ENCODE data around the gene B4GALNT4. TPM values are rescaled to one million over a fixed set of nuclear protein-coding genes. Genes with fewer than 3 reads are reported as not detected.
"Not testable (repeated sequence)": the region's sequence is repeated elsewhere in the genome, so short reads cannot be mapped to it uniquely, and the experiment has no call there.

Gene B4GALNT4
- total RNA-seq, 2 donors from 2014 or later, result 2.1 TPM; not detected in 1

- WGBS, 2 donors, result 80 to 81% methylated on average over 11 of the region's 11 CpGs
- Histone ChIP-seq H3K36me3 (replicated peaks in 1 of 2; ENCODE audit: insufficient read depth in 1 of 2, low read depth in 2 of 2) (no peaks in the 10 kb centered on the region), H3K4me1 (no peaks in the 10 kb centered on the region), H3K9me3 (no peaks in the 10 kb centered on the region), H3K27me3 (no peaks in the 10 kb centered on the region), H3K27ac (no peak overlapping the region), H3K4me3 (no peak overlapping the region)
- ATAC-seq (no peak), DNase-seq (no peak)
- TF ChIP-seq CTCF (IDR thresholded peaks at IDR 0.05) (no peak), POLR2A (IDR thresholded peaks at IDR 0.05) (no peak)
- intact Hi-C loops (cut with DNase I), result no loop called here
Observed at GRCh38 chr11:344836-345578, 24.3 kb upstream of the B4GALNT4 start.

GRCh38 chr11:346529-346928, 22.8 kb upstream of the B4GALNT4 start:
- ATAC-seq, result no peak
- no peaks in the 10 kb centered on the region for H3K4me1 ChIP-seq
- no peaks in the 10 kb centered on the region for H3K36me3 ChIP-seq (replicated peaks in 1 of 2; ENCODE audit: insufficient read depth in 1 of 2, low read depth in 2 of 2)
- H3K9me3 ChIP-seq, result no peaks in the 10 kb centered on the region
- TF ChIP-seq POLR2A (IDR thresholded peaks at IDR 0.05) (no peak), CTCF (IDR thresholded peaks at IDR 0.05) (no peak)
- 70 to 78% methylated on average over 3 of the region's 3 CpGs for WGBS, 2 donors
- H3K27ac ChIP-seq, result no peak overlapping the region
- no peak overlapping the region for H3K4me3 ChIP-seq
- H3K27me3 ChIP-seq, result no peaks in the 10 kb centered on the region
- no peak for DNase-seq
- intact Hi-C loops (cut with DNase I), result no loop called here

DNA sequence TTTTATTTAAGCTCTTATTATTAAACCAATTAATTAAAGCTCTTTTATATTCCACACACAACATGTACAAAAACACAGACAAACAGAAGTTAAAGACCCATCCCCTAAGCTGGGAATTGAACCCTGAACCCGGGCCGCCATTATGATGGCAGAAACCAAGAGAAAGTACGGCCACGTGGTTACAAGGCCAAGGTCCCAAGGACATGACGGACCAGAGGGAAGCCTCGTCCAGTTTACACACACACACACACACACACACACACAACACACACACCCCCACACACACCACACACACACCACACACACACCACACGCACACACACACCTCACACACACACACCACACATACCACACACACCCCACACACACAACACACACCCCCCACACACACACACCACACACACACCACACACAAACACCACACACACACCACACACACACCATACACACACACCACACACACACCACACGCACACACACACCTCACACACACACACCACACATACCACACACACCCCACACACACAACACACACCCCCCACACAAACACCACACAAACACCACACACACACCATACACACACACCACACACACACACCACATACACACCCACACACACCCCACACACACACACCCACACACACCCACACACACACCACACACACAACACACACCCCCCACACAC, 19.9 kb upstream of the B4GALNT4 start:
- 54 to 63% methylated on average over 8 of the region's 8 CpGs for WGBS, 2 donors
- H3K27me3 ChIP-seq; ATAC-seq; DNase-seq; H3K4me3 ChIP-seq; intact Hi-C loops (cut with DNase I); H3K27ac ChIP-seq; H3K9me3 ChIP-seq; H3K36me3 ChIP-seq (replicated peaks in 1 of 2; ENCODE audit: insufficient read depth in 1 of 2, low read depth in 2 of 2): not testable (repeated sequence)
- H3K4me1 ChIP-seq, result peaks cover 20% of the 10 kb centered on the region

DNA sequence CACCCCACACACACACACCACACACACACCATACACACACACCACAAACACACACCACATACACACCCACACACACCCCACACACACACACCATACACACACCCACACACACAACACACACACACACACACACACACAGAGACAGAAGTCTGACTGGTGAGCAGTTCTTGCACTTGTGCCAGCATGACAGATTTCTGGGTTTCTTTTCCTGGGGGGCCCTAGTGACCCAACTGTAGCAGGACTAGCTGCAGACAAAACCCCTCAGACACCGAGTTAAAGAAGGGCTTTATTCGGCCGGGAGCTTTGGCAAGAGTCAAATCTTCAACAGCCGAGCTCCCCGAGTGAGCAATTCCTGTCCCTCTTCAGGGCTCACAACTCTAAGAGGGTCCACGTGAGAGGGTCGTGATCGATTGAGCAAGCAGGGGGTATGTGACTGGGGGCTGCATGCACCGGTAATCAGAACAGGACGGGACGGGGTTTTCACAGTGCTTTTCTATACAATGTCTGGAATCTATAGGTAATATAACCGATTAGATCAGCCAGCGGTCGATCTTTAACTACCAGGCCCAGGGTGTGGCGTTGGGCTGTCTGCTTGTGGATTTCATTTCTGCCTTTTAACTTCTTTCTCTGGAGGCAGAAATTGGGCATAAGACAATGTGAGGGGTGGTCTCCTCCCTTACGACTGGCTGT, 19.1 kb upstream of the B4GALNT4 start:
- H3K27ac ChIP-seq; DNase-seq; intact Hi-C loops (cut with DNase I); H3K9me3 ChIP-seq; H3K4me3 ChIP-seq; H3K27me3 ChIP-seq; ATAC-seq; H3K36me3 ChIP-seq (replicated peaks in 1 of 2; ENCODE audit: insufficient read depth in 1 of 2, low read depth in 2 of 2): not testable (repeated sequence)
- H3K4me1 ChIP-seq, result peaks cover 23% of the 10 kb centered on the region
- WGBS, 2 donors, result 59 to 62% methylated on average over 8 to 16 of the region's 16 CpGs

GRCh38 chr11:350723-351255, 18.5 kb upstream of the B4GALNT4 start:
- intact Hi-C loops (cut with DNase I), result no loop called here
- ATAC-seq (no peak), DNase-seq (no peak)
- 61 to 77% methylated on average over 18 of the region's 18 CpGs for WGBS, 2 donors
- Histone ChIP-seq H3K9me3 (no peaks in the 10 kb centered on the region), H3K27me3 (no peaks in the 10 kb centered on the region), H3K27ac (no peak overlapping the region), H3K4me1 (peaks cover 30% of the 10 kb centered on the region), H3K4me3 (no peak overlapping the region), H3K36me3 (replicated peaks in 1 of 2; ENCODE audit: insufficient read depth in 1 of 2, low read depth in 2 of 2) (no peaks in the 10 kb centered on the region)
- TF ChIP-seq CTCF (IDR thresholded peaks at IDR 0.05), result no peak
- no peak for TF ChIP-seq POLR2A (IDR thresholded peaks at IDR 0.05)
